NCI-H2107 treated with DMSO at 0.1 percent for 48 hours (cell line): ENCODE results near the gene ANKRD31.

Experiments
- DNase-seq: peaks from one replicate; lab custom pipeline; 2025; ENCODE audit not compliant: unreplicated experiment; lab: John Stamatoyannopoulos, UW

ANKRD31 gene

DNA sequence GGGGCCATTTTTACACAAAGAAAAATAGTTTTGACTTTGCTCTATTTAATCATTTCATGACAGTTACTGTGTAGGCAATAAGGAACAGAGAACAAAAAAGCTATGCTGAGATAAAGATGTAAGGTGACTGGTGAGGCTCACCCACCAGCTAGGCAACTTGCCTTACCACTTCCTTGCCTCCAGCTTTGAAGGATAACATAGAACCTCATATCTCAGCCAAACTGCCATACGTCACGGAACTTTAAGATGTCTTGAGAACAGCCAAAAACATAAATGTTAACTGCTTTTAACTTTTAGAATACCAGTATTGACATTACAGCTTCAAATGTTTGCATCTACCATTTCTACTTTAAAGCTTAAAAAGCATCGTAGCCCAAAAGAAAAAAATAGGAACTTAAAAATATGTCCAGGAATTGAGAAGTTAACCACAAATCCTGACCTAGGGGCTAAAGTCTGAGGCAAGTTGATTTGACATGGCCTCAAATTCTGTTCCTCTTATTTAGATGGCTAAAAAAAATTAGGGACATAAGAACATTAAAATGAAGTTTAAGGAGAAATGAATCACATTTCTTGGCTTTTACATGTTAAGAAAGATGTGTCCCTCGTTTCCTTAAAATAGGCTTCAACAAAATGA is 176.6 kb downstream of the ANKRD31 start:
- no peak for DNase-seq

DNA sequence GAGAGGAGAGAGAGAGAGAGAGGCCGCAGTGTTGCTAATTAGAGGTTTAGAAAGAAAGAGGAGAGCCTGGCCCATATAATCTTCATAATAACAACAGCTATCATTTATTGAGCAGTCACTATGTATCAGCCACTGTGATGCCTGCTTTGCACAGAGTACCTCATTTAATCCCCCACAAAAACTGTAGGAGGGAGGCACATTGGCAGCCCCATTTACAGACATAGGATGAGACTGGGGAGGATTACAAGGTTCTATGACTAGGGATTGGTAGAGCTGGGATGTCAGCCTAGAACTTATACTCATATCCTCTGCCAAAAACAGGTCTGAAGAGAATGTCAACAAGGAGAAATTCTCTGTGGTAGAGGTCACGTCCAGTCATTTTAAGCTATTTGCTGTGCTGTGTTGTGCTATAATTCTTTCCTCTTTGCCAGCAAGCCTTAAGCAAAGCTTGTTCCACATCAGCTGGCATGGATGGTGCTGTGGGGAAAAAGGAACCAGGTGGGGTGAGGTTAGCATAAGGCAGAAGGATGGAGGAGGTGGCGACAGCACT is 177.6 kb downstream of the ANKRD31 start:
- no peak for DNase-seq

DNA sequence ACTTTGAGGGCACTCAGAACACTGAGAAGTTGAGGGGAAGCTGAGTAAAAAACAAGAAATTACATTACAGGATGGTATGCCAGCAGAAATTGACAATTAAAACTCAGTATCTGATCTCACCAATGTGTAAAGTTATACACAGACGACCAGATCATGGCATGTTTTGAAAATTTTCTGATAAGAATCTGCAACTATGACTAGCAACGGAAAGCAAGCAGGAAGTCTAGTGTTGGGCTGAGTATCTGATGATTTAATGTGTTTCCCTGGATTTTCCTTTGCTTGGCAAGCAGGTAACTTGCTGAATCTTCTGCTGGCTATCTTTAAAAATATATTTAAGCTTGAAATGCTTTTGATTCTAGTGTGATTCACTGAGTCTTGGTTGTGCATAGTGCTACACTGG is 179.1 kb downstream of the ANKRD31 start:
- DNase-seq: no peak

DNA sequence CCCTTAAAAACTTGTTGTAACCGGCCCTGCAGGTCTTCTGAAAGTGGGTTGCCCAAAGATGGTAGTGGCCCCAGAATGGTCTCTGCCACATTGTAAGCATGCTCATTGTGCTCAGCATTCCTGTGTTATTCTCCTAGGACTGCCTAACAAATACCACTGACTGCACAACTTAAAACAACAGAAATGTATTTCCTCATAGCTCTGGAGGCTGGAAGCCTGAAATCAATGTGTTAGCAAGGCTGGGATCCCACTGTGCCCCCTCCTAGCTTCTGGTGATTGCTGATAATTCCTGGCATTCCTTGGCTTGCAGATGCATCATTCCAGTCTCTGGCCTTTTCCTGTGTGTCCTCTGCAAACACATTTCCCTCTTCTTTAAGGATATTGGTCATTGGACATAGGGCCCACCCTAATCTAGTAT is 180.9 kb downstream of the ANKRD31 start:
- no peak for DNase-seq

DNA sequence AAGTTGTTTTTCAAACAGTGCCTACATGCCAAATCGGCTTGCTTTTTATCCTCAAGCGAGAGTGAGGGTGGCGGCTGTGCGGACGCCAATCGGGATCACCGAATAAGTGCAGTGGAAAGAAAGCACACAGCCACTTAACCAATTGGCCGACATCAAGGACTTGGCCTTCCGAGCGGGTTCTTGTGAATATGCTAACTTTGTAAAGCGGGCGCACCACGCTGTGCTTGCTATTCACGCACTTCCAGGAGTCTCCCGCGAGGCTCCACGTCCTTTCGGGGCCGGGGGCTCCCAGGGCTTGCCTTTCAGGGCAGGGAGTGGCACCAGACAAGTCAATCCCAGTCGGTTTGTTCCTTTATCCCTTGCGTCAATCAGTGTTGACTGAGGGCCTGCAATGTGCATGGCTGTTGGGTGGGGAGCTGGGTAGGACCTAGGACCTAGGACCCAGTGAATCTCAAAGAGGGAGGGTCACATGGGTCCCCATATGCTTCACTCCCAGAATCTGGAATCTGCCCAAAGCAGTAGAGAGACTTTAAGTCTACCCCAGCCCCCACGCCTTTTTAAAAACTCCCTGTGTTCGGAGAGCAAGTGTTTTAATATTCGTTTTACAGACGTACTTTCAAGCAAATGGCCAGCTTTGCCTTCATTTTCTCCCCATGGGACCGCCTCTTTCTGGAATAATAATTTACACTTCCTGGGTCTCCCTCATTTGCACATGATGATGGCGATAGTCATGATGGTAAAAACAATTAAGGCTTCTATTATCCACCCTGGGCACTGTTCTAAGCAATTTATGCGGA is 182.3 kb downstream of the ANKRD31 start:
- DNase-seq: no peak

DNA sequence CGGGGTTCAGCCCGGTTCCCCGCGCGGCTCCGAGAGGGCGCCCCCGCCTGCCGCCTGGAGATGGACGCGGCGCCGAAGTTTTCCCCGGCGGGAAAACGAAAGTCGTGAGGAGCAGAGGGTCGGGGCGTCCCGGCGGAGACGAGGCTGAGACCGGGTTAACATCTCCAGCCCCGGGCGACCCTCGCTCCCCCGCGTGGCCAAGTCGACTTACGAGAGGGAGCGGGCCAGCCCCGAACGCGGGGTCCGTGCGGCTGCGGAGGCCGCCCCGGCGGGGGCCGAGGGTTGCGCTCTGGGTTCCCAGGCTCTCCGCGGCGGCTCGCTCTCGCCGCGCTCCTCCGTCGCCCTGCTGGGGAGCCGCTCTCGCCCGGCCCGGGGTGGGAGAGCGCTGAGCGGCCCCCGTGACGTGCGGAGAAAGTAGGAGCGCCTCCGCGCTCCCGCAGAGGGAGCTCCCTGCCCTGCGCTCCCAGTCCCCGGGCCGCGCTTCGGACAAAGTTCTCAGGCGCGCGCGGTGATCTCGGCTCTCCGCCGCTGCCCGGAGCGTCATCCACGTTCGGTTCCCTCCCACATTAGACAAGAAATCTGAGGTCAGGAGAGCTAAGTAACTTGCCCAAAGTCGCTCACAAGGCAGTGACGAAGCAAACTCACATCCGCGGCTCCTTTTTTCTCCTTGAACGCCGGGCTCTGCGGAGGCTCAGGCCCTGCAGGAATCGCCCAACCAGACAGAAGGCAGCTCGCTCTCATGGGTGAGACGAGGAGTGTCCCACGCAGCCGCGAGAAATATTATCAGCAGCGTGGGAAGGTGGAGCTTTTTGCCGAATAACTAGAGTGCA is 183.2 kb downstream of the ANKRD31 start:
- DNase-seq: no peak

DNA sequence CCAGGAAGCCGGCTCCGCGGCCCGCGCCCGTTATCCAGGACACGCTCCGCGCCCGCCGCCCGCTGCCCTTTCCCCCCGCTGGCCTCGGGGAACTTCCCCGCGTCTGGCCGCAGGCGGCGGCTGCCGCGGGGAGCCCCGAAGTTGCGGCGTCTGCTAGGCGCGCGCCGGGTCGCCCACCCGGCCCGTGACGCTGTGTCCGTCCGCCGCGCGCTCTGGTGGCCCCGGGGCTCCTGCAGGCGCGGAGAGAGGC is 183.7 kb downstream of the ANKRD31 start:
- no peak for DNase-seq

DNA sequence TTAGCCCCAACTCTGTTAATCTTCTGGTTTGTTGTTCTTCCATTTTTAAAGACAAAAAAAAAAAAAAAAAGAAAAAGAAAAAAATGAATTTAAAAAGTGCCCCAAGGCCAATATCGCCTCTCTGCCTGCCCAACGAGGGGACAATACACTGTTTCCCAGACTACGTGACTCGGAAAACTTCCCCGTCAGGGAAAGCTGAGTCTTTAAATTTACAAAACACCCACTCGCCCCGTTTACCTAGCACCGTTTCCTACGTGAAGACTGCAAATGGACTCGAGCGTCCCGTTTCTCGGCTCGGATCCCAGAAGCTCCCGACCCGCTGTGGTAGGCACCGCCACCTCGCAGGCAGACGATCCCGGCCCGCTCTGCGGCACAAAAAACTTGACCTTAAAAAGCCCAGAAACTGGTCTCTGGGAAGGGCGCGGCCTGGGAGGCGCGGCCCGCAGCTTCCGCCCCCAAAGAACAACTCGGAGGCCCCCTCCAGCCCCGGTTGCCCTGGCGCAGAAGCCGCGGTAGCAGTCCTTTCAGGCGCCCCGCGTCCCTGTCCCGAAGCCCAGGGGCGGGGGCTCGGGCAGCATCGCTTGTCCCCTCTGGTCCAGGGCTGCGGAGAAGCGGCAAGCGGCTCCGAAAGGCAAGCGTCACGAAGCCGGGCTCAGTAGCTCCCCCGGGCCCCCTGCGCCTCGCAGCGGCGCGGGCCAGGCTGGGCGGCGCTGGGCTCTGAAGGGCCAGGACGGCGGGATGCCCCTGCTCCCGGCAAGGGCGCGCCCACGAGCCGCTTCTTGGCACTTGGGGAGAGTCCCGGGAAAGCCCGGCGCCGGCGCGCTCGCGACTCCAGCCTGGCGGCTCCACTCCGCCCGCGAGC is 184.3 kb downstream of the ANKRD31 start, which contains the start of gene GCNT4:
Gene GCNT4, minus strand, starts transcription at position 367 of the 862 bp plus-strand sequence. CDS start 22,521 bp downstream, outside the sequence.
- no peak for DNase-seq

DNA sequence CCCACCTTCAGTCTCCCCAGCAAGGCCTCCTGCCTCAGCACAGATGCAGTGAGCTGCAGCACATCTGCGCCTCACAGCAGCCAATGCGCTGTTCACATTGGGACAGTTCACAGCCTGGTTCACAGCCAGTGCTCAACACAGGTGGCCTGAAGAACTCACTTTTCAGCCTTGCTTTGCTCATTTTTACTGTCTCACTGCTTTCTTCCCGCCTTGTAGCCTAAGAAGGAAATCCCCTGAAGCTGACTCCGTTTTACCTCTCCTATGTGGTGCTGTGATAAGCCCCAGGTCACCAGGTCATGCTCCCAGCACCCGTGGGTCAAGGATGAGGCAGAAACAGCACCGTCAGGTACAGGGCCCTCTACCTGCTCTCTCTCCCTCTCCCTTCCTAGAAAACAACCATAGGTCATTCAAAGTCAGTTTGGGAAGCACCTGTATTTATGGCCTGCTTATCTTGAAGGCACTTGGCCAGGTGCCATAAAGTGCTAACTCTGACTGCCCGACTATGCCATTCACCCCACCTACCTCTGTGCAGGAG is 185.4 kb downstream of the ANKRD31 start:
- no peak for DNase-seq

DNA sequence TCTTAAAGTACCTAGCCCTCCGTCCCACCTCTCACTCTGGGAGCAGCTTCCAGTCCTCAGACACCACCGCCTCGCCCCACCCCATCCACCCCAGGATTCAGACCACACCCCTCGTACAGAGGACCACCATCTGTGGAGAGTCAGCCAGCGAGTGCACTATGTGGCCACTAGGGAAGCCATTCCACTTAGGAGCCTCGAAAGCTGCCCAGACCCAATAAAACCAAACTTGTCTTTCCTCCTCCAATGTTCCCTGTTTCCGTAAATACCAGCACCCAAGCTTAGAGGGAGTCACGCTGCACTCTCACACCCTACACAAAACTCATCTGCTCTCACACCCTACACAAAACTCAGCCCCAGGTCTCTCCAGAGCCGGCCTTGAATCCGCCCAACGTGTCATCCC is 186.3 kb downstream of the ANKRD31 start:
- DNase-seq: no peak

DNA sequence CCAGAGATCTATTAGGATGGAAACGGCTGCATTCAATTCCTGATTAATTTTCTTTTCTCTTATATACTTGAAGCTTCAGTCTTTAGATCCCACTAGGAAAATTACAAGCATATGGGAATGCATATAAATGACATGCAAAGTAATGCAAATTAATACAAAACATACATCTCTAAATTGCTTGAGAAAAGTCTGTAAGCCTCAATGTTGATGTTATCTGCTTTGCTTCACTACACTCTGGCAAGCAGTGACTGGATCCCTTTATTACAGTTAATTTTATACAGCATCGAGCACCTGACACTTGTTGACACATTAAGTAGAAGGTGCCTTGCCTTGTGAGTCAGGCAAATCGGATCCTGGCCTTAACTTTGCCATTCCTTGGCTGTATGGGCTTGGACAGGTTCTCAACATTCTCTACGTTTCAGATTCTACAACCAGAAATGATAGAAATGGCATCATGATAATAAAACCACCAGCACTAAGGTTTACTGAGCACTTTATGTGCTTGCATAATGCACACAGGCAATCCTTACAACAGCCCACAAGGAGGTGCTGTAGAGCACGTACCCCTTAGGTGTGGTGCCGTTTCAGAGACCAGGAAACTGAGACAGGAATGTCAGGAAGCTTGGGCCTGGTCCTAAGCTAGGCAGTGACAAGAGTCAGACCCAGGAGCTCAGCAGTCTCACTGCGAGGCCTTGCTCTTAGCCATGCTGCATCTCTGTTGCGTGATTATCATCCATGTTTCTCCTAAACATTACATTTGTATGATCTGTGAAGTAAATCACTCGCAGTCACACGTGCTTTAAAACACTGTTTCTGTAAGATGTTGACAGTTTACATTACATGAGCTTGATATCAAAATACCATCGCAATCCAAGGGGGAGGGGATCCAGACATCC is 187.0 kb downstream of the ANKRD31 start:
- no peak for DNase-seq

DNA sequence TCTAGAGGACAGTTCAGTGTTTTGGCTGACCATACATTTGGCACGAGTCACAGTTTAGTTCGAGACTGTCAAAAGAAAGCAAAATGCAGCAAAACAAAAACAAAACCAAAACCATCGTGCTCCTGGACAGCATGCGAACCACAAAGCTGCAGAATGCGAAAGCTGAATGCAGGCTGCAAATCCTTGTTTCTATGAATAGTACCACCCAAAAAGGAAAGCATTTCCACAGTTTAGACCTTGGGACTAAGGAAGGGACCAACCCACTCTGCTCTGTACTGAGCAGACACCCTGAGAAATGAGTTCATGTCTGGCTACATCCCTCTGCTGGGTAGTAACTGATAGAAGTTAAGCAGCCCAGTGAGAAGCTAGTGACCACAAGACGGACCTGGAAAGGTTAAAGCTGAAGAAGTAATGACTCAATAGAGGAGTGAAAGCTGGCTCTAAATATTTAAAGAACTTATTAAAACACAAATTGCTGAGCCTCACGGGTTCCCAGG is 188.2 kb downstream of the ANKRD31 start:
- no peak for DNase-seq

DNA sequence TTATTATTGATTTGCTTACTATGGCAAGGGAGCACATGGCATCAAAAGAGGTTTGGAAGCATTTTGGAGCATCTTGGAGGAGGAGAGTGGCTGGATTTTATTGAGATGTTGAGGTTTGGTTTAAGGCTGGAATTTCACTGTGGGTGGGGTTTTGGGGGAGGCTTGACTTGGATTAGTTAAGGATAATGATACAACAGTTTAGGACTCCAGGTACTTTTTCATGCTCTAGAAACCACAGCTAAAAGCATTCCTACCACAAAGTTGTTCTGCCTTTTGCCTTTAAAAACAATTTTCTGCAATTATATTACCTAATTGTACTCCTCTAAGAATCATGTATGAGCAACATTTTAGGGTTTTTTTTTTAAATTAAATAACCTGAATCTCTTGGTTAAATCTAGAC is 189.3 kb downstream of the ANKRD31 start:
- DNase-seq: no peak

DNA sequence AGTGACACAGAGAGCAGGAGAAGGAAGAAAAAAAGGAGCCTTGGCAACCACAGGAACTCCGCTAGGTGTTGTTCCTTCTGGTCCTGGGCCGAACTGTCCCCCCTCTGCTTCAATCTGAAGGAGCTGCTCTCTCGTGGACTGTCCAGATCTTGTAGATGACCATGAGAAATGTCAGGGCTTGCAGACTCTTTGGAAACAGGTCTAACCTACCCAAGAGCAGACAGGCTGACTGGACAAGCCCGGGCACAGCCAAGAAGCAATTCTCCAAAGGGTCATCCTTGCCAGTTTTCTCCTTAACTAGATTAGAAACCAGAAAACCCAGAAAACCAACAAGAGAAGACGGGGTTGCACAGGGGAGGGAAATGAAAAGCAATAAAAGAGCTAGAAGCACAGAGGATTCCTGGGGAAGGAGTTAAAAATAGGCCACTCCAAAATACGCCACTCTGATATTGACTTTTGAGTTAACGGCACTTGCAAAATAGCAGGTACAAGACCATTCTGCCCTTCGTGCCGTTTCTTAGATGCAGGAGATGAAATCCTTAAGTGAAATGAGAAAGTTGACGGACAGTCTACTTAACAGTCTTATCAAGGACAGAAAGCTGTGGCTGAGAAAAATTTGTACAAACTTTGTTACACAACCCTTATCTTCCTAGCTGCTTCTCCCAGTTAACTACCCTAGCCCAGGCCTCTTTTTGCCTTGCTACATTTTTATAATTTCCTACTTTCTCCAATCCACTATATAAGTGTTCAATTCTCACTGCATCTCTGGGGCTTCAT is 190.1 kb downstream of the ANKRD31 start:
- no peak for DNase-seq

DNA sequence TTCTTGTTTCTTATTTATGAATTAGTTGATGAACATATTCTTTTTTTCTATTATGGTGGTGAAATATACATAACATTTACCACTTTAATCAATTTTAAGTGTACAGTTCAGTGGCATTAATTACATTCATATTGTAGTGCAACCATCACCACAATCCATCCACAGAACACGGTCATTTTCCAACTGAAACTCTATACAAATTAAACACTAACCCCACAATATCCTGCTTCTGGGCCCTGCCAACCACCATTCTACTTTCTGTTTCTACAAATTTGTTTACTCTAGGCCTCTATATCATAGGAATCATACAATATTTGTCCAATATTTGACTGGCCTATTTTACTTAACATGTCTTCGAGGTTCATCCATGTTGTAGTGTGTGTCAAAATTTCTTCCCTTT is 191.6 kb downstream of the ANKRD31 start:
- no peak for DNase-seq

DNA sequence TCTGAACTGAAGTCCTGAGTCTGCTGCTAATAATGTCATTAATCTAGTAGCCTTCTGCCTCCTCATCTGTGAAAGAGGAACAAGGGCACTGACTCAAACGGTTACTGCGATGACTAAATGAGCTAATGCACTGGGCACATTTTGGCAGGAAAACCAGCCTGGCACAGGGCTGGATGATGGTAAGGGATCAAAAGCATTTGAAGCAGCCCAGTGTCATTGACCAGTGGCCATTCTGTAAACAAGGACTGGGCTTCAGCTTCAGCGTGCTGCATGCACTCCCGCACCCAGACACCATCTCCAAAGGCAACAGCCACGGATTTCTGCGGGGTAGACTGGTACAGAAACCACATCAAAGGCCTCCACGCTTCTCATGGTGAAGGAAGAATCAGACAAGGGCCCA is 192.3 kb downstream of the ANKRD31 start:
- DNase-seq: no peak

DNA sequence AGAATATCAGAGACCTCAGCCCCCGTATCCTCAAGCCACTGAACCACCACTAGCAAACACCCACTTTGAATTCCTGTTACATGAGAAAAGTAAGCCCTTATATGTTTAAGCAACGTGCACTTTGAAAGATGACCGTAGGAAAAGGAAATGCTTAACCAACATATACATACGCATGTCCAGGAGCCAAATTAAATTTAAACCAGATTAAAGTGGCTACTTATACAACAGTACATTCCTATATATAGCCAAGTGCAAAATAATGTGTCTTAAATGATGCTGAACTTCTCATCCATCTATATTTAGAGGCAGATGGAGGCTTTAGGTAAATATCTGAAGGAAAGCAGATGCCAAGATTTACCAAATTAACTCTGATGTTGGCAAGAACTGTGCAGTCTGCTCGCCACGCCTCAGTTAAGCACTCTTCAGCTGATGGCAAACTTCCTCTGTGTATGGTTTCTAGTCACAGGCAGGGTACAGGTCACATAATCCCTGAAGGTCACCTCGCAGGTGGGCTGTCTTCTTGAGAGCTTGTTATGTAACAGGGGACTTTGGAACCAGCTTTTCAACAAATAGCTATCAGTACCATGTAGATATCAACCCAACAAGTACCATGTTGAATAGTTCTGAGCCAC is 192.9 kb downstream of the ANKRD31 start:
- no peak for DNase-seq

DNA sequence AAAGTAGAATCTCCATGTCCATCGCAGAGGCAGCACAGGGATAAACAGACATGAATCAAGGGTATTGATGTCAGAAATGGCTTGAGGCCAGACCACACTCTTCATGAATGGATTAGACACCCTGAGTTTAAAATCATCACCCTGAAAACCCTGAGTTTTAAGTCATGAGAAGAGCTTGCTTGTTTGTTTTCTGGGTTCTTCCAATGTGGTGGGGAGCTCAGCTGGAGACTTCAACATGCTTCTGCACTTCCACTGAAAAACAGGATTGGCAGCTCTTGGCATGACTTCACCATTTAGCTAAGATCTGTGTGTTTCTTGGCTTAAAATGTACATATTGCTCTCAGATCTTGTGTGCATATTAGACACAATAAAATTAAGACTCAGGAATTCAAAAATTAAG is 194.2 kb downstream of the ANKRD31 start:
- no peak for DNase-seq
